Measurements from ENCODE around the gene CLUH.

- no peak for TF ChIP-seq CTCF (IDR thresholded peaks at IDR 0.05)
- no peak for TF ChIP-seq EZH2 (IDR thresholded peaks at IDR 0.05)
- no peak for TF ChIP-seq EZH2phosphoT487 (IDR thresholded peaks at IDR 0.05)
Measured at GRCh38 chr17:2680961-2681360, 30.6 kb downstream of the CLUH start.

Data from neural progenitor cell (in vitro differentiated cells).